ENCODE measurements around the gene IL17C. TPM values are rescaled to one million over a fixed set of nuclear protein-coding genes. Genes with fewer than 3 reads are reported as not detected.

IL17C gene
- total RNA-seq, 1 donor from 2014 or later = not detected

Other genes starting within 250 kb of the IL17C start
- 3.5 TPM for gene ZFPM1, start 185.3 kb upstream of the IL17C start, total RNA-seq
- 23.9 TPM for gene ZC3H18, start 68.2 kb upstream of the IL17C start, total RNA-seq
- gene CYBA, start 12.5 kb downstream of the IL17C start, total RNA-seq = 48.6 TPM
- 23.9 TPM for gene MVD, start 24.5 kb downstream of the IL17C start, total RNA-seq
- 3.8 TPM for gene SNAI3, start 47.9 kb downstream of the IL17C start, total RNA-seq
- 16.2 TPM for gene RNF166, start 67.8 kb downstream of the IL17C start, total RNA-seq
- gene CTU2, start 67.9 kb downstream of the IL17C start, total RNA-seq = 22.7 TPM
- 19.1 TPM for gene PIEZO1, start 146.6 kb downstream of the IL17C start, total RNA-seq
- gene CDT1, start 165.2 kb downstream of the IL17C start, total RNA-seq = 0.97 TPM
- gene APRT, start 173.4 kb downstream of the IL17C start, total RNA-seq = 40.9 TPM
- gene GALNS, start 218.4 kb downstream of the IL17C start, total RNA-seq = 14.6 TPM
- 59.0 TPM for gene TRAPPC2L, start 218.6 kb downstream of the IL17C start, total RNA-seq
- not detected for gene PABPN1L, start 228.1 kb downstream of the IL17C start, total RNA-seq

Measured in left ventricle myocardium superior (tissue), 1 donor.